Loucy (cell line): ENCODE results near the gene SDCCAG8.

ENCODE experiments used
- CTCF ChIP-seq: fragments of 200-600 bp; sonication (generic); conservative IDR thresholded peaks from 2 replicates; pipeline ENCODE4 v1.5.1; 2014; ENCODE audit warnings: mild to moderate bottlenecking, antibody characterized with exemption, low read length
- EZH2phosphoT487 ChIP-seq: fragments of 200-600 bp; IDR thresholded peaks from 2 replicates; pipeline ENCODE4 v1.6.1; 2018; ENCODE audit warnings: antibody characterized with exemption, mild to moderate bottlenecking, moderate library complexity, borderline replicate concordance

GRCh38 chr1:243547891-243548290 lies 292.1 kb downstream of the SDCCAG8 start:
- TF ChIP-seq CTCF = no peak
- TF ChIP-seq EZH2phosphoT487 = no peak
